IMR-90 (cell line): ENCODE measurements around the gene FBXL19. TPM values are rescaled to one million over a fixed set of nuclear protein-coding genes. Genes with fewer than 3 reads are reported as not detected.

Experiments used
- ATAC-seq: fragments of 200-7000 bp; cut with Tn5 transposase; 2 replicates; pipeline ENCODE4 v1.9.1; 2020; ENCODE audit warnings: low read depth, mild to moderate bottlenecking, moderate library complexity
- BruUV-seq: library from RNA; stranded (reverse); fragments of 400-500 nt; replicated peaks from 2 replicates; lab custom pipeline; 2021; lab: Mats Ljungman, UMichigan
- CTCF ChIA-PET: fragments of 300-600 bp; formaldehyde crosslinking; extraction: SDS; loops from one replicate; lab custom pipeline; 2021; ENCODE audit warnings: antibody characterized with exemption; lab: Yijun Ruan, JAX
- POLR2A ChIA-PET: fragments of 300-600 bp; sonication (Branson Sonifier 250); formaldehyde crosslinking; loops from one replicate; lab custom pipeline; 2022; ENCODE audit warnings: antibody characterized with exemption; ENCODE audit not compliant: unreplicated experiment; lab: Charles Lee
- DNase-seq: peaks from one replicate; pipeline ENCODE4 v3.0.0; 2013
- H2AFZ ChIP-seq: replicated peaks from 2 replicates; pipeline ENCODE3; 2013; ENCODE audit warnings: low read length, mild to moderate bottlenecking; ENCODE audit not compliant: poor library complexity
- H2AK5ac ChIP-seq: 2 replicates; pipeline ENCODE4 v1.6.1; 2013; ENCODE audit warnings: low read depth, low read length, inconsistent platforms
- H2AK9ac ChIP-seq: replicated peaks from 2 replicates; pipeline ENCODE3; 2013; ENCODE audit warnings: mild to moderate bottlenecking, low read depth, low read length, moderate library complexity; ENCODE audit not compliant: poor library complexity
- H2BK120ac ChIP-seq: 2 replicates; pipeline ENCODE4 v1.6.1; 2013; ENCODE audit warnings: low read depth, low read length, inconsistent platforms
- H2BK15ac ChIP-seq: 3 replicates; pipeline ENCODE4 v1.6.1; 2013; ENCODE audit warnings: low read depth, low read length, inconsistent platforms
- H2BK20ac ChIP-seq: 2 replicates; pipeline ENCODE4 v1.6.1; 2013; ENCODE audit warnings: low read depth, mild to moderate bottlenecking, inconsistent platforms, low read length, moderate library complexity
- H2BK5ac ChIP-seq: 2 replicates; pipeline ENCODE4 v1.6.1; 2013; ENCODE audit warnings: mild to moderate bottlenecking, low read depth, low read length, inconsistent platforms; ENCODE audit not compliant: poor library complexity, severe bottlenecking
- H3K14ac ChIP-seq: replicated peaks from 2 replicates; pipeline ENCODE4 v1.6.1; 2013; ENCODE audit warnings: low read depth, low read length, inconsistent platforms
- H3K18ac ChIP-seq: 2 replicates; pipeline ENCODE4 v1.6.1; 2013; ENCODE audit warnings: low read depth, low read length, control low read depth
- H3K23ac ChIP-seq: 2 replicates; pipeline ENCODE4 v1.6.1; 2013; ENCODE audit warnings: low read depth, low read length, inconsistent platforms
- H3K27ac ChIP-seq: 2 replicates; pipeline ENCODE4 v1.5.1; 2013; ENCODE audit warnings: mild to moderate bottlenecking, control low read depth, low read length; ENCODE audit not compliant: insufficient read depth
- H3K27me3 ChIP-seq: 2 replicates; pipeline ENCODE4 v1.6.1; 2013; ENCODE audit warnings: low read length; ENCODE audit not compliant: control insufficient read depth, insufficient read depth
- H3K36me3 ChIP-seq: 2 replicates; pipeline ENCODE4 v1.6.1; 2013; ENCODE audit warnings: low read length, mixed read lengths; ENCODE audit not compliant: control insufficient read depth, insufficient read depth
- H3K4ac ChIP-seq: 2 replicates; pipeline ENCODE4 v1.6.1; 2013; ENCODE audit warnings: low read depth, low read length, inconsistent platforms
- H3K4me1 ChIP-seq: 2 replicates; pipeline ENCODE4 v1.6.1; 2013; ENCODE audit warnings: low read length, mixed read lengths; ENCODE audit not compliant: control insufficient read depth, insufficient read depth
- H3K4me2 ChIP-seq: 2 replicates; pipeline ENCODE4 v1.6.1; 2013; ENCODE audit warnings: low read depth, mild to moderate bottlenecking, control low read depth, low read length, moderate library complexity
- H3K4me3 ChIP-seq: 2 replicates; pipeline ENCODE4 v1.5.1; 2013; ENCODE audit warnings: low read depth, mild to moderate bottlenecking, control low read depth, low read length, moderate library complexity; ENCODE audit not compliant: insufficient read depth
- H3K56ac ChIP-seq: 2 replicates; pipeline ENCODE4 v1.6.1; 2013; ENCODE audit warnings: low read length, inconsistent platforms; ENCODE audit not compliant: insufficient read depth; ENCODE audit errors: extremely low read depth
- H3K79me1 ChIP-seq, 2 experiments: 2 replicates each; pipeline ENCODE4 v1.6.1; 2013; ENCODE audit warnings: low read length in 2 of 2, inconsistent platforms in 1 of 2, low read depth in 1 of 2
- H3K9ac ChIP-seq: 2 replicates; pipeline ENCODE4 v1.6.1; 2013; ENCODE audit warnings: low read depth, low read length, control low read depth
- H3K9me1 ChIP-seq: 2 replicates; pipeline ENCODE4 v1.6.1; 2013; ENCODE audit warnings: low read length, inconsistent platforms; ENCODE audit not compliant: insufficient read depth
- H3K9me3 ChIP-seq: 2 replicates; pipeline ENCODE4 v1.6.1; 2013; ENCODE audit warnings: low read length; ENCODE audit not compliant: control insufficient read depth, insufficient read depth
- H4K20me1 ChIP-seq: 2 replicates; pipeline ENCODE4 v1.6.1; 2013; ENCODE audit warnings: low read length, inconsistent platforms; ENCODE audit not compliant: insufficient read depth
- H4K5ac ChIP-seq: 2 replicates; pipeline ENCODE4 v1.6.1; 2013; ENCODE audit warnings: mild to moderate bottlenecking, low read depth, low read length, control low read depth
- H4K8ac ChIP-seq, 2 experiments: 2 replicates each; pipeline ENCODE4 v1.6.1; 2013; ENCODE audit warnings: low read depth in 2 of 2, low read length in 2 of 2, control low read depth in 1 of 2, inconsistent platforms in 1 of 2
- H4K91ac ChIP-seq: 2 replicates; pipeline ENCODE4 v1.6.1; 2013; ENCODE audit warnings: low read depth, low read length, inconsistent platforms; ENCODE audit not compliant: insufficient read depth
- BHLHE40 ChIP-seq: fragments of 150-350 bp; IDR thresholded peaks from 2 replicates; pipeline ENCODE4 v1.6.1; 2016; ENCODE audit warnings: mild to moderate bottlenecking, low read depth, low read length
- CEBPB ChIP-seq: IDR thresholded peaks from 2 replicates; pipeline ENCODE4 v1.6.1; 2012; ENCODE audit warnings: low read depth, low read length, improper control_type of control experiment
- FOS ChIP-seq: fragments of 150-350 bp; IDR thresholded peaks from 2 replicates; pipeline ENCODE4 v1.6.1; 2016; ENCODE audit warnings: low read depth, low read length
- MAFK ChIP-seq: IDR thresholded peaks from 2 replicates; pipeline ENCODE4 v1.6.1; 2012; ENCODE audit warnings: low read depth, low read length, improper control_type of control experiment
- NFE2L2 ChIP-seq: fragments of 150-350 bp; IDR thresholded peaks from 2 replicates; pipeline ENCODE4 v1.6.1; 2016; ENCODE audit warnings: low read depth, mild to moderate bottlenecking, low read length
- RAD21 ChIP-seq: IDR thresholded peaks from 2 replicates; pipeline ENCODE4 v1.6.1; 2012; ENCODE audit warnings: low read length, improper control_type of control experiment
- RCOR1 ChIP-seq: IDR thresholded peaks from 2 replicates; pipeline ENCODE4 v1.6.1; 2012; ENCODE audit warnings: mild to moderate bottlenecking, low read length, improper control_type of control experiment; ENCODE audit not compliant: insufficient replicate concordance
- WGBS, 2 experiments: methylation state at CpG; one replicate each; pipeline versions ENCODE4 v1.1.5 to v1.1.7; 2013; ENCODE audit warnings: missing lambda C conversion rate in 2 of 2; ENCODE audit not compliant: insufficient read length in 1 of 2; ENCODE audit errors: extremely low coverage in 2 of 2; 5-methylcytosine and 5-hydroxymethylcytosine counted together
- dilution Hi-C: fragments of 300-500 bp; cut with HindIII; formaldehyde crosslinking; loops from one replicate; pipeline ENCODE4 v1.14.3; 2018; ENCODE audit warnings: low sequenced_read_pairs; ENCODE audit not compliant: unreplicated experiment
- in situ Hi-C: fragments of 300-500 bp; cut with MboI; formaldehyde crosslinking; loops from 3 replicates; pipeline ENCODE4 v1.14.3; 2019; ENCODE audit warnings: low sequenced_read_pairs, inconsistent platforms, mixed read lengths
- intact Hi-C: fragments of 100-400 bp; cut with micrococcal nuclease; formaldehyde crosslinking; loops from 2 replicates; pipeline ENCODE4 v1.10.0; 2022
- polyA plus RNA-seq, 3 experiments: library from polyadenylated mRNA; depleted of rRNA; stranded (reverse); fragments of >200 nt; gene quantifications; 2 replicates each; pipeline ENCODE4 v1.2.3, GENCODE V29; 2012; ENCODE audit warnings: low replicate concordance in 1 of 3
- total RNA-seq: library from RNA; depleted of rRNA; stranded (reverse); fragments of >200 nt; gene quantifications from 2 replicates; pipeline ENCODE4 v1.2.3, GENCODE V29; 2012
- TF ChIP-seq, protein P1 (sequence below): conservative IDR thresholded peaks from 2 replicates; pipeline ENCODE4 v1.5.1; 2012; ENCODE audit warnings: mild to moderate bottlenecking, low read depth, low read length, improper control_type of control experiment
- TF ChIP-seq, protein P2 (sequence below): fragments of 150-350 bp; IDR thresholded peaks from 2 replicates; pipeline ENCODE4 v1.6.1; 2017; ENCODE audit warnings: mild to moderate bottlenecking, antibody characterized with exemption, low read length, low read depth

FBXL19 gene
- total and polyA plus RNA-seq, 2 of the 4 experiments (the other 2 are of a cell fraction) = 5.0 to 13.8 TPM

DNA sequence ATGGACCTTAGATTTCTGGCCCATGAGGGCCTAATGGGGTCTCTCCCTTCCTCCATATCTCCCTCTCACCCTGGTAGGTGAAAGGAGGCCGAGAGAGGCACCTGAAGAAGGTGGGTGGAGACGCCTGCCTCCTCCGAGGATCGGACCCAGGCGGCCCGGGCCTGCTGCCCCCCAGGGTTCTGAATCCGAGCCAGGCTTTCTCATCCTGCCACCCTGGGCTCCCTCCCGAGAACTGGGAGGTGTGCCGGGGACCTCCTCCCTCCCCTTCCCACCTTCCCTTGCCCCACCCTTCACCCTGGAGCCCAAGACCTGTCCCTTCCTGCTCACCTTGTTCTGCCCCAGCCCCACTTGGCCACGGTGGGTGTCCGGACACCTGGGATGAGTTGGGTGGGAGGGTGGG lies 5.0 kb downstream of the FBXL19 start:
- no peak for DNase-seq
- peaks cover 2% of the 10 kb centered on the region; the same call in 1 of the 2 replicates for H3K4me1 ChIP-seq
- intact Hi-C loops (no loop called here), dilution Hi-C loops (no loop called here), in situ Hi-C loops (no loop called here)
- H4K5ac ChIP-seq = no peak overlapping the region
- H3K36me3 ChIP-seq = peaks cover 43% of the 10 kb centered on the region
- no peak overlapping the region for H2BK120ac ChIP-seq
- no peak overlapping the region for H3K4ac ChIP-seq
- no peak overlapping the region for H2AFZ ChIP-seq
- H3K9me1 ChIP-seq = no peaks in the 10 kb centered on the region
- ChIA-PET POLR2A (no interaction called here), CTCF (no interaction called here)
- no peak overlapping the region for H2BK5ac ChIP-seq
- no peak overlapping the region for H3K14ac ChIP-seq
- no peak overlapping the region for H4K8ac ChIP-seq
- no CpG with 5 or more reads among the region's 11 CpGs for WGBS, 2 experiments
- no peak overlapping the region for H3K4me2 ChIP-seq
- H4K91ac ChIP-seq = no peak overlapping the region
- BruUV-seq = no TSS peak
- no peak overlapping the region for H3K56ac ChIP-seq
- H2BK20ac ChIP-seq = no peak overlapping the region
- no peak overlapping the region for H3K4me3 ChIP-seq
- H3K27ac ChIP-seq = no peak overlapping the region
- no peaks in the 10 kb centered on the region for H3K27me3 ChIP-seq
- H4K20me1 ChIP-seq = peaks cover 4% of the 10 kb centered on the region; the same call in 1 of the 2 replicates
- ATAC-seq = no peak
- peaks cover 0 to 41% of the 10 kb centered on the region in 2 experiments; a peak in 2 of 4 replicates for H3K79me1 ChIP-seq
- H3K9me3 ChIP-seq = no peaks in the 10 kb centered on the region
- no peak overlapping the region for H2AK5ac ChIP-seq
- H3K23ac ChIP-seq = no peak overlapping the region
- no peak overlapping the region for H3K18ac ChIP-seq
- H2BK15ac ChIP-seq = no peak overlapping the region
- no peak overlapping the region for H3K9ac ChIP-seq
- TF ChIP-seq BHLHE40 = no peak
- no peak for TF ChIP-seq RAD21
- TF ChIP-seq MAFK = no peak
- TF ChIP-seq, protein P1, sequence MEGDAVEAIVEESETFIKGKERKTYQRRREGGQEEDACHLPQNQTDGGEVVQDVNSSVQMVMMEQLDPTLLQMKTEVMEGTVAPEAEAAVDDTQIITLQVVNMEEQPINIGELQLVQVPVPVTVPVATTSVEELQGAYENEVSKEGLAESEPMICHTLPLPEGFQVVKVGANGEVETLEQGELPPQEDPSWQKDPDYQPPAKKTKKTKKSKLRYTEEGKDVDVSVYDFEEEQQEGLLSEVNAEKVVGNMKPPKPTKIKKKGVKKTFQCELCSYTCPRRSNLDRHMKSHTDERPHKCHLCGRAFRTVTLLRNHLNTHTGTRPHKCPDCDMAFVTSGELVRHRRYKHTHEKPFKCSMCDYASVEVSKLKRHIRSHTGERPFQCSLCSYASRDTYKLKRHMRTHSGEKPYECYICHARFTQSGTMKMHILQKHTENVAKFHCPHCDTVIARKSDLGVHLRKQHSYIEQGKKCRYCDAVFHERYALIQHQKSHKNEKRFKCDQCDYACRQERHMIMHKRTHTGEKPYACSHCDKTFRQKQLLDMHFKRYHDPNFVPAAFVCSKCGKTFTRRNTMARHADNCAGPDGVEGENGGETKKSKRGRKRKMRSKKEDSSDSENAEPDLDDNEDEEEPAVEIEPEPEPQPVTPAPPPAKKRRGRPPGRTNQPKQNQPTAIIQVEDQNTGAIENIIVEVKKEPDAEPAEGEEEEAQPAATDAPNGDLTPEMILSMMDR = no peak
- TF ChIP-seq, protein P2, sequence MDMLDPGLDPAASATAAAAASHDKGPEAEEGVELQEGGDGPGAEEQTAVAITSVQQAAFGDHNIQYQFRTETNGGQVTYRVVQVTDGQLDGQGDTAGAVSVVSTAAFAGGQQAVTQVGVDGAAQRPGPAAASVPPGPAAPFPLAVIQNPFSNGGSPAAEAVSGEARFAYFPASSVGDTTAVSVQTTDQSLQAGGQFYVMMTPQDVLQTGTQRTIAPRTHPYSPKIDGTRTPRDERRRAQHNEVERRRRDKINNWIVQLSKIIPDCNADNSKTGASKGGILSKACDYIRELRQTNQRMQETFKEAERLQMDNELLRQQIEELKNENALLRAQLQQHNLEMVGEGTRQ = no peak
- no peak for TF ChIP-seq CEBPB
- TF ChIP-seq RCOR1 = no peak
- no peak for TF ChIP-seq FOS
- no peak for TF ChIP-seq NFE2L2
- H2AK9ac ChIP-seq = no peak overlapping the region
